ENCODE measurements around the gene ALAD.

GRCh38 chr9:113368348-113368981 lies 32.6 kb downstream of the ALAD start:
- no peak for TF ChIP-seq EZH2 (optimal IDR thresholded peaks at IDR 0.05; ENCODE audit: low read depth, low read length)
- TF ChIP-seq CTCF (IDR thresholded peaks at IDR 0.05; ENCODE audit: low read length) = no peak

Data from MM.1S (cell line).